Measurements from ENCODE around the gene KRTAP16-1.

GRCh38 chr17:41296846-41297245, 12.3 kb downstream of the KRTAP16-1 start:
- TF ChIP-seq CTCF (IDR thresholded peaks at IDR 0.05; ENCODE audit: low read depth, low read length) (no peak), POLR2A (IDR thresholded peaks at IDR 0.05; ENCODE audit: extremely low read depth, insufficient read length) (no peak), MYC (IDR thresholded peaks at IDR 0.05; ENCODE audit: low read depth, low read length) (no peak)

All from NB4 (cell line).